Neuronal stem cell (in vitro differentiated cells): ENCODE results near the gene VEGFB.

Experiments used
- DNase-seq: peaks from one replicate; pipeline ENCODE4 v3.0.0-alpha.2; 2013; ENCODE audit warnings: low spot score
- H2AFZ ChIP-seq: one replicate; pipeline ENCODE4 v1.6.1; 2013; ENCODE audit warnings: mild to moderate bottlenecking, low read length, inconsistent platforms
- H2AK5ac ChIP-seq: 2 replicates; pipeline ENCODE4 v1.6.1; 2013; ENCODE audit warnings: low read depth, mild to moderate bottlenecking, inconsistent platforms, low read length, moderate library complexity, mixed read lengths
- H2BK120ac ChIP-seq: 2 replicates; pipeline ENCODE4 v1.6.1; 2013; ENCODE audit warnings: low read depth, mild to moderate bottlenecking, inconsistent platforms, low read length, moderate library complexity, mixed read lengths
- H2BK12ac ChIP-seq: one replicate; pipeline ENCODE4 v1.6.1; 2013; ENCODE audit warnings: low read length, inconsistent platforms
- H2BK15ac ChIP-seq: 2 replicates; pipeline ENCODE4 v1.6.1; 2013; ENCODE audit warnings: mild to moderate bottlenecking, low read length, inconsistent platforms, mixed read lengths
- H2BK5ac ChIP-seq: one replicate; pipeline ENCODE4 v1.6.1; 2013; ENCODE audit warnings: inconsistent platforms, mild to moderate bottlenecking, low read length, moderate library complexity
- H3K14ac ChIP-seq: one replicate; pipeline ENCODE4 v1.6.1; 2013; ENCODE audit warnings: low read length, inconsistent platforms
- H3K18ac ChIP-seq: 2 replicates; pipeline ENCODE4 v1.6.1; 2013; ENCODE audit warnings: low read length, inconsistent platforms
- H3K23ac ChIP-seq: 2 replicates; pipeline ENCODE4 v1.6.1; 2013; ENCODE audit warnings: low read depth, mild to moderate bottlenecking, mixed read lengths, low read length, inconsistent platforms; ENCODE audit not compliant: poor library complexity
- H3K27ac ChIP-seq: replicated peaks from 3 replicates; pipeline ENCODE4 v1.5.1; 2013; ENCODE audit warnings: low read length, inconsistent platforms
- H3K27me3 ChIP-seq, 3 experiments: 2 replicates each; pipeline ENCODE4 v1.6.1; 2013; ENCODE audit warnings: low read length in 3 of 3, mild to moderate bottlenecking in 2 of 3, inconsistent platforms in 1 of 3, low read depth in 1 of 3, mixed read lengths in 1 of 3, moderate library complexity in 1 of 3; ENCODE audit not compliant: control insufficient read depth in 3 of 3, insufficient read depth in 3 of 3
- H3K36me3 ChIP-seq, 2 donors: replicated peaks in 1 of 2; 2 replicates each; pipeline ENCODE4 v1.6.1; 2013; ENCODE audit warnings: low read length in 2 of 2; ENCODE audit not compliant: control insufficient read depth in 2 of 2, insufficient read depth in 2 of 2
- H3K4ac ChIP-seq: 2 replicates; pipeline ENCODE4 v1.6.1; 2013; ENCODE audit warnings: inconsistent platforms, mild to moderate bottlenecking, low read length, moderate library complexity
- H3K4me1 ChIP-seq, 2 donors: 1 replicate in 1 of 2; 2 replicates in 1 of 2; pipeline ENCODE4 v1.6.1; 2013; ENCODE audit warnings: low read length in 2 of 2, low read depth in 1 of 2; ENCODE audit not compliant: control insufficient read depth in 2 of 2, insufficient read depth in 1 of 2
- H3K4me2 ChIP-seq: one replicate; pipeline ENCODE4 v1.6.1; 2013; ENCODE audit warnings: mild to moderate bottlenecking, low read length, inconsistent platforms; ENCODE audit not compliant: insufficient read depth, poor library complexity, severe bottlenecking
- H3K4me3 ChIP-seq, 2 donors: 2 replicates each; pipeline ENCODE4 v1.5.1; 2013; ENCODE audit warnings: low read length in 2 of 2, mild to moderate bottlenecking in 2 of 2, inconsistent platforms in 1 of 2, moderate library complexity in 1 of 2
- H3K79me1 ChIP-seq: one replicate; pipeline ENCODE4 v1.6.1; 2013; ENCODE audit warnings: low read depth, mild to moderate bottlenecking, inconsistent platforms, low read length, moderate library complexity
- H3K9ac ChIP-seq: one replicate; pipeline ENCODE4 v1.6.1; 2013; ENCODE audit warnings: mild to moderate bottlenecking, low read depth, low read length, inconsistent platforms; ENCODE audit not compliant: poor library complexity
- H3K9me3 ChIP-seq, 2 donors: replicated peaks in 1 of 2; 2 replicates each; pipeline versions ENCODE3 to v1.6.1; 2013; ENCODE audit warnings: low read length in 2 of 2, mild to moderate bottlenecking in 2 of 2, inconsistent platforms in 1 of 2, low read depth in 1 of 2, mixed read lengths in 1 of 2, moderate library complexity in 1 of 2; ENCODE audit not compliant: control insufficient read depth in 2 of 2, insufficient read depth in 1 of 2
- H4K8ac ChIP-seq: one replicate; pipeline ENCODE4 v1.6.1; 2013; ENCODE audit warnings: low read depth, mild to moderate bottlenecking, inconsistent platforms, low read length, moderate library complexity
- H4K91ac ChIP-seq: one replicate; pipeline ENCODE4 v1.6.1; 2013; ENCODE audit warnings: low read length, low read depth, mild to moderate bottlenecking, inconsistent platforms; ENCODE audit not compliant: poor library complexity
- WGBS, 2 donors: extraction: QIAGEN DNeasy Blood & Tissue Kit; methylation state at CpG; one replicate each; pipeline ENCODE4 v1.1.7; 2013; ENCODE audit warnings: missing lambda C conversion rate in 2 of 2, mixed read lengths in 1 of 2; ENCODE audit not compliant: insufficient read length in 2 of 2, insufficient replicate concordance in 1 of 2; ENCODE audit errors: extremely low coverage in 2 of 2; 5-methylcytosine and 5-hydroxymethylcytosine counted together

The VEGFB gene

DNA sequence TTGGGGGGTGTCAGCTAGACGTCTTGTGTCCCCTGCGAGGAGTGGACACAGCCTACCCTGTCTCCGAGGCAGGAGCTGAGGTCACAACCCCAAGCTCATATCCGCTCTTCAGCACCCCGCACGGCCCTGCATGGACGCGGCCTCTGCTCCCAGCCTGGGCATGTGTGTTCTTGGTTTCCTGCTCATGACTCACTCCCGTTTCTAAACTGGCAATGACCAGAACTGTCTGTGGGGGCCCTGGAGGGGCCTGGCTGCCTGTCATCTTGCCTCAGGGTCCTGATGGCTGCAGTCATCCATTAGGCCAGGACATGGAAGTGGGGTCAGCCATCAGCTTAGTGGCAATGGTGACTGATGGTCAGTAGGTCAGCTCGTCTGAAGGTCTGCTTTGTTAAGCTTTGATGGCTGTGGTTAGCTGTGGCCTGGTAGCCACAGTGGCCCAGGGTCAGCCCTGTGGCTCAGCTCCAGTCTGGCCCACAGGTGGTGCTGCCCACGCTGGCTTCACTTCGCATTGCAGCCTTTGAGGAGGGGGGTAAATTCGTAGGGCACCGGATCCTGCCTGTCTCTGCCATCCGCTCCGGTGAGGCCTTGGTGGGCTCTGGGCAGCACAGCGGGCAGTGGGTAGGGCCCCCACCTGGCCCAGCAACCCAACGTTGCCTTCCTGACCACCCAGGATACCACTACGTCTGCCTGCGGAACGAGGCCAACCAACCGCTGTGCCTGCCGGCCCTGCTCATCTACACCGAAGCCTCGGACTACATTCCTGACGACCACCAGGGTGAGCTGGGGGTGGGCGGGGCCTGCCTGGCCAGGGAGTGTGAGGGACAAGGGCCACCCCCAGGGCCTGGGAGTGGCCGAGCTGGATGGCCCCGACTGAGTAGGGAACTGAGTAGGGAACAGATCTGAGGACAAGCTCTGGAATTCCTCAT is 28.9 kb downstream of the VEGFB start:
- no peak overlapping the region for H3K23ac ChIP-seq
- no peaks in the 10 kb centered on the region for H3K9me3 ChIP-seq
- no peak overlapping the region for H4K91ac ChIP-seq
- H2AFZ ChIP-seq = no peak overlapping the region
- no peak overlapping the region for H3K4me3 ChIP-seq
- peak overlapping the region; percentile 76 for H4K8ac ChIP-seq
- peaks cover 5% of the 10 kb centered on the region for H3K79me1 ChIP-seq
- peaks cover 0 to 4% of the 10 kb centered on the region in 2 donors for H3K4me1 ChIP-seq
- peak overlapping the region; percentile 54 for H3K18ac ChIP-seq
- H3K36me3 ChIP-seq = peaks cover 45 to 78% of the 10 kb centered on the region in 2 donors
- H2BK5ac ChIP-seq = peak overlapping the region; percentile 82
- H3K27ac ChIP-seq = peak overlapping the region; percentile 41
- H2BK12ac ChIP-seq = no peak overlapping the region
- H3K27me3 ChIP-seq = no peaks in the 10 kb centered on the region
- no peak overlapping the region for H3K4ac ChIP-seq
- no peak overlapping the region for H2BK120ac ChIP-seq
- no peak overlapping the region for H3K14ac ChIP-seq
- H2AK5ac ChIP-seq = peak overlapping the region; percentile 36
- H3K9ac ChIP-seq = peak overlapping the region; percentile 72
- no peak overlapping the region for H2BK15ac ChIP-seq
- H3K4me2 ChIP-seq = peak overlapping the region; percentile 2
- WGBS, 2 donors = no CpG with 5 or more reads among the region's 29 CpGs
- DNase-seq = no peak

DNA sequence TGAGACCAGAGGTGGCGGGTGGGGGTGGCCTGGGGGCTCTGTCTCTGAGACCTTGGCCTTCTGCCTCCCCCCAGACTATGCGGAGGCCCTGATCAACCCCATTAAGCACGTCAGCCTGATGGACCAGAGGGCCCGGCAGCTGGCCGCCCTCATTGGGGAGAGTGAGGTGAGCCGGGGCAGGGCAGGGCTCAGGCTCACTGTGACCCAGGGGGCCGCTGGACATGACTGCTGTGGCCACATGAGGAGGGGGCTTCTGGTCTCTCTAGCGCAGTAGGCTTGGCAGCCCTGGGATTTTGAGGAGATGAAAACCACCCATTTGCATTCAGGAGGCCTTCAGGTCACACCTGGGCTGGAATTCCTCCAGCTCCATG is 29.5 kb downstream of the VEGFB start:
- H4K91ac ChIP-seq = no peak overlapping the region
- H3K9ac ChIP-seq = no peak overlapping the region
- H2BK120ac ChIP-seq = no peak overlapping the region
- peaks cover 40 to 71% of the 10 kb centered on the region in 2 donors for H3K36me3 ChIP-seq
- no peak overlapping the region for H3K18ac ChIP-seq
- peak overlapping the region; percentile 53 for H3K4ac ChIP-seq
- H3K14ac ChIP-seq = no peak overlapping the region
- no peak for DNase-seq
- H3K9me3 ChIP-seq = no peaks in the 10 kb centered on the region
- no peak overlapping the region for H2BK12ac ChIP-seq
- H4K8ac ChIP-seq = no peak overlapping the region
- H2BK15ac ChIP-seq = no peak overlapping the region
- peak overlapping the region; percentile 70 for H2AK5ac ChIP-seq
- H3K27ac ChIP-seq = no peak overlapping the region
- peaks cover 4 to 11% of the 10 kb centered on the region in 2 donors for H3K4me1 ChIP-seq
- peak overlapping the region; percentile 2 for H3K4me2 ChIP-seq
- no CpG with 5 or more reads among the region's 8 CpGs for WGBS, 2 donors
- no peak overlapping the region for H2AFZ ChIP-seq
- H3K27me3 ChIP-seq = no peaks in the 10 kb centered on the region
- H3K23ac ChIP-seq = no peak overlapping the region
- H3K4me3 ChIP-seq = no peak overlapping the region
- H2BK5ac ChIP-seq = peak overlapping the region; percentile 82
- H3K79me1 ChIP-seq = peaks cover 5% of the 10 kb centered on the region

DNA sequence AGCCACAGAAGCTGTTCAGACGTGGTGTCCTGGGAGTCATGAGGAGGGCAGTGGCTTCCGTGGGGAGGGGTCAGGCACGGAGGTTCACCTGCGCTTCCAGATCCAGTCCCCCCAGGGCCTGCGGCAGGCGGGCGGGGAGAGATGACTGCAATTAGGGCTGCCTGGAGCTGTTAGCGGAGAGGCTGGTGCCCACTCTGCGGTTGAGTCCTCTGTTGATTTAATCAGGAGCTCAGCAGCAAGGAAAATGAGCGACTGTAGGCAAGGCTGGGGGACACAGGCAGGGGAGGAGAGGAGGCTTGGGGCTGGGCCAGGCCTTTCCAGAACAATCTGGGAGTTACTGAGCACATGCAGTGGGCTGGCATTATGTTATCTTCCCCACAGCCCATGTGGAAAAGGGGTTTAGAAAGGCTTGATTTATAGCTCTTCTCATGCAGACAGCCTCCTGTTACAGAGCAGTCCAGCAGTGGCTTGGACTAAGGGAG is 30.0 kb downstream of the VEGFB start:
- H3K36me3 ChIP-seq = peaks cover 37 to 67% of the 10 kb centered on the region in 2 donors
- peaks cover 5% of the 10 kb centered on the region for H3K79me1 ChIP-seq
- no peak overlapping the region for H4K91ac ChIP-seq
- H3K27me3 ChIP-seq = no peaks in the 10 kb centered on the region
- H2BK12ac ChIP-seq = no peak overlapping the region
- no peak overlapping the region for H3K23ac ChIP-seq
- H3K14ac ChIP-seq = no peak overlapping the region
- peaks cover 7 to 11% of the 10 kb centered on the region in 2 donors for H3K4me1 ChIP-seq
- peak overlapping the region; percentile 53 for H3K4ac ChIP-seq
- H3K27ac ChIP-seq = no peak overlapping the region
- no peak overlapping the region for H2BK15ac ChIP-seq
- H2BK120ac ChIP-seq = no peak overlapping the region
- H2AK5ac ChIP-seq = peak overlapping the region; percentile 70
- H3K18ac ChIP-seq = peak overlapping the region; percentile 8
- H3K9ac ChIP-seq = peak overlapping the region; percentile 30
- no peak overlapping the region for H2AFZ ChIP-seq
- H2BK5ac ChIP-seq = peak overlapping the region; percentile 82
- H3K9me3 ChIP-seq = no peaks in the 10 kb centered on the region
- peak overlapping the region; percentile 43 for H4K8ac ChIP-seq
- DNase-seq = no peak
- WGBS, 2 donors = no CpG with 5 or more reads among the region's 10 CpGs
- H3K4me3 ChIP-seq = no peak overlapping the region
- H3K4me2 ChIP-seq = no peak overlapping the region
